ENCODE results near the gene PERM1.

GRCh38 chr1:1021010-1021919, 39.4 kb upstream of the PERM1 start:
- TF ChIP-seq EZH2 (IDR thresholded peaks at IDR 0.05; ENCODE audit: insufficient read depth, poor library complexity, severe bottlenecking) (no peak), EZH2phosphoT487 (IDR thresholded peaks at IDR 0.05; ENCODE audit: insufficient read depth, low read depth) (no peak)

Data from GM23248 (cell line).